Stromal cell of bone marrow (primary cell): Measurements from ENCODE around the gene CDH22.
A peak's percentile ranks its signal among the peaks of the same experiment; 100 is the strongest.

ENCODE experiments used
- DNase-seq: peaks from one replicate; pipeline ENCODE4 v3.0.0-alpha.2; 2012; ENCODE audit warnings: low read depth

CDH22 gene

DNA sequence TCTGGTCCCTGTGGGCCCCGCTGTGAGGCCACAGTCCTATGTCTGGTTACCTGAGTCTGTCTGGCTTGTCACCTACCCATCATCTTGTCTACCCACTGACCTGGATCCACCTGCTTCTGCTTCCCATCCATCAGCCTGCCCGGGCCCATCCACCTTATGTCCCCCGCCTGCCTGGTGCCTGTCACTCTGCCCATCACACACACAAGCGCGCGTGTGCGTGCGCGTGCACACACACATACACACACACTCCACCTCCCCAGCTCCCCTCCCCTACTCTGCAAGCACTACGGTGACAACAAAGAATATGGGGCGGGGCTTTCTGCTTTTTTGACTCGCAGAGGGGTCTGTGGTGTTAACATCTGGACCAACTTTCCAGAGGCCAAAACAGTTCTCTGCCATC is 8.0 kb downstream of the CDH22 start:
- DNase-seq: no peak

DNA sequence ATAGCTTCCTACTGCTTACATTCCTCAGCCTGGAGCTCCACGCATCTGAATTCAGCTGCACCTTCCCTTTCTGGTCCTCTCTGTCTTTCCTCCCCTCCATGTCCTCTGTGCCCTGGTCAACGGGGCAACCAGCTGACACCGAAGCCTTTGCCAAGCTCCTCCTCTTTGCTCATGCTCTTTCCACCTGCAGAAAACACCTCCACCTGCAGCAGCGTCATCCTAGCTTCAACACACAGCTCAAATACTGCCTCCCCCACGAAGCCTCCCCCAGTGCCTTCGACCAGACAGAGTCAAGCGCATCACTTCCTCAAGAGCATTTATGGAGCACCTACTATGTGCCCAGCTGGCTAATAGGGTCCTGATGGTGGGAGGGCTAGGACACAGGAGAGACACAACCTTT is 9.2 kb downstream of the CDH22 start:
- no peak for DNase-seq

DNA sequence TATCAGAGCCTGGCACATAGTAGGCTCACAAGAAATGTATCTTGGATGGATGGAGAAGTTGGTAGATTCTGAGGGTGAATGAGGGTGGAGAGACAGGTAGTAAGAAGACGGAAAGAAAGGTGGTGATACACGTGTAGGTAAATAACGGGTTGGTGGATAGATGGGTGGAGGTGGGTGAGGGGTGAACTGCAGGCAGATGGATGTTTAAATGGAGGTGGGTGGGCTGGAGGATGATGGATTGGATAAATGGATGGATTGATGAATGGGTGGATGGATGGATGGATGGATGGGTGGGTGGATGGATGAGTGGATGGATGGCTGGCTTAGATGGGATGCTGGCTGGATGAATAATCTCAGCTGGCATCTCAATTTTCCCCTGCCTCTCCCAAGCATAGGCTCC is 9.9 kb downstream of the CDH22 start:
- DNase-seq: no peak

DNA sequence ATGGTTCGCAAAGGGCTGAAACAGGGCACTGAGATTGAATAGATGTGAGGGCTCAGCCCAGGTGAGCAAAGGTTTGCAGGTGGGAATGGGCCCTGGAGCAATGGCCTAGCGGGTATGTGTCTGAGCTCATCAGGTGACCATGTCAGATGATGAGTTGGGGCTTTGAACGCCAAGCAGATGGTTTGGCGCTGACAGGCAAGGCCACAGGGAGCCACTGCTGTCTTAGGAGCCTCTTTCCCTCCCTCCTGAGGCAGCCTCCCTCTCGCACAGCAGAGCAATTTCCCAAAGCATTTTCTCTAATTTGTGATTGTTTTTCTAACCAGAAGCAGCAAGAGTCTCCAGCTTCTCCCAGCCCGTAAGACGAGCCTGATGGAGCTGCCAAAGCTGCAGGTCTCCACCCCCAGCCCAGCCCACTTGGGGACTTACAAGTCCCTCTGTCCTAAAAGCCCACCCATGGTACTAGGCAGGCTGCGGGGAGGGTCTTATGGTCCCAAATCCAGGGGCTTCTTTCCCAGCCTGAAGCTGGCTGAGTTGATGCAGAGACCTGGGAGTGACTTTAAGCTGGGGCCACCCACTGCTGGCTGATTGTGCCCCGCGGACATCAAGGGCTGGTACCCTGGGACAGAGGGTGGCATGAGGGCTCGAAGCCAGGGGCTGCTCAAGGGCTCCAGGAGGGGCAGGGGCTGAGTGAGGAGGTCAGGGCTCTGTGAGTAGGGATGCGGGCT is 11.6 kb downstream of the CDH22 start:
- no peak for DNase-seq

DNA sequence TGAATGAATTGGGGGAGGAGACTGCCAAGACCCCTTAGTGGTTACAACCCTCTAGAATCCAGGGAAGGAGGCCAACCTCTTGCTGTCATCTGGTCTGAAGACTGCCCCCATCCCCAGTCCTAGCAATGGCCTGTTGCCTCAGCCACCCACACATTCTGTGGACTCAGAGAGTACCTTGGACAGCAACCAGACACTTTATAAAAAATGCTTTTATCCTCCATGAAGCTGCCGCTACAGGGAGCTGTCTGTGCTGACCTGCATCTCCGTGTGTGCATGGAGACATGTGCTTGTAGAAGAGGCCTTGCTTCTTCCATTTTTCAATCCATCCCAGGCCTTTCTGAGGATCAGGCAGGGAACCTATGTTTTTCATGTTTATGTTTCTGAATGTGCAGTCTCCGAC is 15.2 kb downstream of the CDH22 start:
- DNase-seq: peak; percentile 10

DNA sequence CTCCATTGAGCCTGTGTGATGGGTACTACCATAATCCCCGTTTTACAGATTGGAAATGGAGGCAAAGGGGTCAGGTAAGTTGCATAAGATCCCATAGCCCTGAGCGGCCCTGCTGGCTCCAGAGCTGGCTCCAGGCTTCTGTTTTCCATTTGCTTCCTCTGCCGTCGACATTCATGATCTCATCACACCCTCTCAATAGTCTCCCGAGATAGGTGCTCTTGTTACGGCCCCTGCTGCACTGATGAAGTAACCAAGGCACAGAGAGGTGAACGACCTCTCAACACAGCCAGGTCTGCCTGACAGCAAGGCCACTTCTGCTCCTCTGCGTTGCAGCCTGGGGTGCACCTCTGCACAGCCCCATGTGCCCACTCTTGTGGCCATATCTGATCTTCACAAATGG is 16.9 kb downstream of the CDH22 start:
- DNase-seq: no peak

DNA sequence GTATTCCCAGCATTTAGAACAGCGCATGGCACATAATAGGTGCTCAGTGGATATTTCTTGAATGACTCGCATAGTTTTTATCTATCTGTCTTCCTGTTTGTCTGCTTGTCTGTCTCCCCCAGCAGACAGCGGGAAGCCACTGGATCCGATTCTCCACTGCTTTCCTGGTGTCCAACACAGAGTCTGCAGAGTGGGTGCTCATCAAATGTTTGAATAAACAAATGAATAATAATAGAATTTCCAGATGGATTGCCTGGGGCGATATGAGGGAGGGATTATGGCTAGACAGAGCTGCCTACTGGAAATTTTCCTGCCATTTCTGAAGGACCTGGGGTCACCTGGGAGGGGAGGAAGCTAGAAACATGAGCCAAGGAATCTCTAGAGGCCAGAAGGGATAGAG is 18.9 kb downstream of the CDH22 start:
- no peak for DNase-seq

DNA sequence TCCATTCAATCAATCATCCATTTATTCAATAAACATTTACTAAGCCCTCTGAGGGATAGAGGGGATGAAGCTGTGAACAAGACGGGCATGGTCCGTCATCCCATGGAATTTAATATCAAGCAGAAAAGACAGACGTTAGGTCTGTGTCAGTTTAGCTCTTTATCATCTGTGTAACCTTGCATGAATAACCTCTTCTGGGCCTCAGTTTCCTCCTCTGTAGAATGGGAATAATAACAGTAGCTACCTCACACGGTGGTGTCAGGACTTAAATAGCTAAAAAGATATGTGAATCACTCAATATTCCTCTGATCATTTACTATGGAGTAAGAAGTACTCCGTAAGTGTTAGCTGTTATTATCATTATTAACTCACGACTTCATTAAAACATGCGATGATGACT is 21.3 kb downstream of the CDH22 start:
- DNase-seq: no peak

DNA sequence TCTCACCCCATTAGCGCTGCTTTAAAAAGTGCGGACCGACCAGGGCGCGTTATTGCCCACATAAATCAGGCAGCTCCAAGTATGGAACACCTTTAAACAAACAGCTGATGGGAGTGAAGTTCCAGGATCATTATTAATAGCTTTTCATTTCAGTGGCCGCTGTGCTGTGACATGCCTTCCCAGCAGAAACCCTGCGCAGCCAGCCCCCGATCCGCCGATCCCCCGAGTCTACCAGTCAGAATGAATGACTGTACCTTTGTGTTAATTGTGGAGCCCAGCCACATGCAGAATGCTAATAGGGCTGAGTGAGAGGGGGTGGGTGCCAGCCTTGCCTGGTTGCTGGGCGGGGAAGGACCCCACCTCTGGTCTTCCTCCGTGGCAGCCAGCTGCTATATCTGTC is 21.9 kb downstream of the CDH22 start:
- no peak for DNase-seq

DNA sequence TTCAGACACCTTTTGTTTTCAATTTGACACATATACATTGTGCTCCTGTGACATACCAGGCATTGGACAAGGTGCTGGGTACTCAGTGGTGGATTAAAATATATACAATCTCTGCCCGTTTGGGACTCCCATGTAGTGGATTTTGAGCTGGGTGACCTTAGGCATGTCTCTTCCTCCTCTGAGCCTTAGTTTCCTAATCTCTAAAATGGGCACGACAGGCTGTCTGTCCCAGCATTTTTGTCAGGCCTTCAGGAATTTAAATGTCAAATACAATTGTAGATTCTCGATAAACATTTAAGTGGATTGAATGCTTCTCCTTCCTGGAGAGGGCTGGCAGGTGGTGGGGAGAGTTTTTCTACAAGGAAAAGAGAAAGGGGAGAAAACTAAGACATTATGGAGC is 22.6 kb downstream of the CDH22 start:
- DNase-seq: no peak

DNA sequence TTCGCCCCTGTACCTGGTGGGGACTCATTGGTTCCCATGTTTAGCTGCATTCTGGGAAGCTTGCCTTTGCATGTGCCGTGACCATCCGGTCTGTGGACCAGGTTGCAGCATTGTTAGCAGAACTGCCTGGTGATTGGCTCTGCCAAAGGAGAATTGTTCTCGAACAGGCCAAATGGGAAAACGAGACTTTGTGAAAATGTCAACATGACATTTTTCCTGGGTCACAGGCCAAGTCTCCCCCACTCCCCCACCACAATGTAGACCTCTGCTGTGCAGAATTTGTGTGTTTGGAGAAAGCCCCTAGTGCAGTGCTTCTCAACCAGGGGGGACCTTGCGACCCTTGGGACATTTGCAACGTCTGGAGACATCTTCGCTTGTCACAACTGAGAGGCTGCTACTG is 23.2 kb downstream of the CDH22 start:
- DNase-seq: no peak

DNA sequence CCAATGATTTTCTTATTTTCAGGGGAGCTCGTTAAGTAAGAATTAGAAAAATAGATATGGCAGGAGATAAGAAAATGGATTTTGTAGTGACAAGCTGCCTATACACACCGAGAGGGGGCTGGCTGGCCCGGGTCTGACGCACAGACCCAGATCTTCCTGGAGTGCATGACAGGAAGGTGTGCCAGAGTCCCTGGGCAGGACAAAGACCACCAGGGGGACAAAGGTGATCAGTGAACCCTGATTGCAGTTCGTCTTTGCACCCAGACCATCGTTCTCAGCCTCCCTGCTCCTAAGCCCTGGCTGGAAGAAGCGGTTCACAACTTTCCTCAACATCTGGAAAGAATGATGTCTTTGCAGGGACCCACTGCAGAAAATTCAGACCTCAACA is 24.3 kb downstream of the CDH22 start:
- no peak for DNase-seq

DNA sequence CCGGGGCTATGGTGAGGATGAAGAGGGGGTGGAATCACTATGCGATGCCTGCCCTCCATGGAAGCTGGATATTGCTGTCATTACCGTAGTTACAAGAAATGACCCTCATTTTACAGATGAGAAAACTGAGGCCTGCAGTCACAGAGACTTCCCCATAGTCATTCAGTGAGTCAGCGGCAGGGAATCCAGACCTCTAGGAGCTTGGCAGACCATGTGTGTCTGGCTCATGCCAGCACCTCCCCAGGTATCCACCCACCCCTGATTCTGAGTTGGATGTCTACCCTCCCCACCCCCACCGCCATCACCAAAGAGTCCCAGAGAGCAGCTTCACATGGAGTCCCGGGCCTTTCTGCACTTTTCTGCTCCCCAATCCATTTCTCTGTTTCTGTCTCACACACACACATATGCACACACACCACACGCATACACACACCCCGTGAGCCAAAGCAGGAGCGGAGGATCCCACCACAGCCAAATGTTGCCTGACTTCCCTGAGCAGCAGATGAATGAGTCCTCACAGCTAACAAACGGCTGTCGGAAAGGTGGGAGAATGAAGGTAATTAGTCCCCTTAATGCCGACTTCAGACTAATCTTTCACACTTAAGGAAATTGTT is 24.8 kb downstream of the CDH22 start:
- no peak for DNase-seq

DNA sequence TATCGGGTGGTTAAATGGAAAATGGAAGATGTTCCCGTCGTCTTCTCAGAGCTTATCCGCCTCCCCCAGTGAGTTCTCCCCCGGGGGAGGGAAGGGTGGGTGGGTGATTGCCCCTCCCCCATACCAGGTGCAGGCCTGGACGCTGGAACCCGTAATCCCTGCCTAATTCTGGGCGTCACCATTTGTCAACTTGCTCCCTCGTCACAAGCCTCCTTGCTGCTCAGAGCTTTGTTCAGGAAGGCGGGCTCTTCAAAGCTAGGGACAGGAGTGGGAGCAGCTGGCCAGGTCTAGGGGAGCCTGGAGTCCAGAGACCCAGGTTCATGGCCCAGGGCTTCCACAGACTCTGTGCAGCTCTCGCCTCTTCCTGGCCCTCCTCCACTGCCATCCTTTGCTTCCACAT is 25.6 kb downstream of the CDH22 start:
- no peak for DNase-seq

DNA sequence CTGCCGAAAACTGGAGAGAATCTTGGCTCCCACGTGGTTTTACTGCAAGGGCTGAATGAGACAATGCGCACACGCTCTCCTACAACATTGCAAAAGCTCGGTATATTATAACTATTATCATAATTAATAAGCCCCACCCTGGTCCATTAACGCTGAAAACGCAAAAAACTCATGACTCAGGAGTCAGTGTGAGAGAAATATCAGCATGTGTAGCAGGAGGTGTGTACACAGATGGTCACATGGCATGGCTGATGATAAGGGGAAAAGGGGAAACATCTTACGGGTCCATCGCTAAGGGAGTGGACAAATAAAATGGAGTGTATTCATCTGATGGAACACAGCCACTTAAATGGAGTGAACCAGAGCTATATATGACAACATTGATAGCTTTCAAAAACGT is 29.2 kb downstream of the CDH22 start:
- no peak for DNase-seq

DNA sequence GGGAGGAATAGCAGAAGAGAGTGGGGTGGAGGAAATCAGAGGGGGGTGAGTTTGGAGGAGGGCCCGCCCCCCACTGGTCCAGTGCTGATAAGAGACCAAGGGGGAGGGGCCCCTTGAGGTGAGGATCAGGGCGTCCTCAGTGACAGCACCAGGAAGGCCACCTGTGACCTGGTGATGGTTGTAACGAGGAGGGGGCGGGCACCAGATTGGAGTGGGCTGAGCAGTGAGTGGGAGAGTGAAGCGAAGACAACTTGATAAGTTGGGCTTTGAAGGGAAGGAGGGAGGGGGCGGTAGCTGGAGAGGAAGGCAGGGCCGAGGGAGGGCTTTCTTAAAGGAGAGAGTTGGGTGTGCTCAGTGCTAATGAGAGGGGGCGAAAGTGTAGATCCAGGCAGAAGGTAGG is 30.7 kb downstream of the CDH22 start:
- DNase-seq: no peak

DNA sequence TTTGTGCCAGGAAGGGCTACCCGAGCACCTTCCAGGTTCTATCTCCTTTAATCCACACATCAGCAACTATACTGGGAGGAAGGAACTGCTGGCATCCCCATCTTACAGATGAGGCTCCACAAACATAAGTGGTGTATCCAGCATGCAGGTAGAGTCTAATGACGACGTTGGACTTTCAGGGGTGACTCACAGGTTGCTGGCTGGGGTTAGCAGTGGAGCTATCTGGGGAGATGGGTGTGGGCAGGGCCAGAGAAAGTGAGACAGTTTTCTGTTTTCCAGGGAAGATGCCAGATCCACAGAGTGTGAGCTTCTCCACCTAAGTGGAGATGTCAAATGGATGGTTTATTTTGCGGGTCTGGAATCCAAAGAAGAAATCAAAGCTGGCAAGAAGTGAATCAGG is 31.8 kb downstream of the CDH22 start:
- DNase-seq: no peak

DNA sequence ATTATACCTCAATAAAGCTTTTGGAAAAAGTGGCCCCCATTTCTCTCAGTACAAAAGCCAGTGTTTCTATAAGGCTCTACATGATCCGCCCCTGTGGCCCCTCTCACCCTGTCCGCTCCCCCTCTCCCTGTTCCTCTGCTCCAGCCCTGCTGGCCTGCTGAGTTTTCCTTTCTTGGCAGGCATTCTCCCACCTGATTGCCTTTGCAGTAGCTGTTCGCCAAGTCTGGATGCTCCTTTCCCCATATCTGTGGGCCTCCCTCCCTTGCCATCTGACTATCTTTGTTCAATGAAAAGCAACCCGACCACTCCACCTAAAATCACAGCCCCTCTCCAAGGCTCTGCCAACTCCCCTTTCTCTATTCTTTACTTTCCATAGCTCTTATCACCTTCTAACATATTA is 33.2 kb downstream of the CDH22 start:
- no peak for DNase-seq

DNA sequence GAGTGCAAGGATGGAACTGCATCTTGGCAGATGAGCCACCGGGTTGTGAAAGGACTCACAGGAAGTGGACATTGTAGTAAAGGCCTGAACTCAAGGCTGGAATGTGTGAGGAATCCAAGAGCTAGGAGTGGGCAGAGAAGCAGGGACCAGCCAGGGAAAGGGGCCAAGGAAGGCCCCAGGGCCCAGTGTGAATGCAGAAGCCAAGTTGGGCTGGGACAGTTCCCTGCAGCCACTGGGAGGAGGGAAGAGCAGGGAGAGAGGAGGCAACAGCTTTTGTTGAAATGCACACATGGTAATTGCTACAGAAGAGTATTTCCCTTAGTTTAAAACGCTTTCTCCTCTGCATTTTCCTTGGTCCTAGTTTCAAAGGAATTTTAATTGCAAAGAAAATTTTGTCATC is 34.6 kb downstream of the CDH22 start:
- DNase-seq: no peak

DNA sequence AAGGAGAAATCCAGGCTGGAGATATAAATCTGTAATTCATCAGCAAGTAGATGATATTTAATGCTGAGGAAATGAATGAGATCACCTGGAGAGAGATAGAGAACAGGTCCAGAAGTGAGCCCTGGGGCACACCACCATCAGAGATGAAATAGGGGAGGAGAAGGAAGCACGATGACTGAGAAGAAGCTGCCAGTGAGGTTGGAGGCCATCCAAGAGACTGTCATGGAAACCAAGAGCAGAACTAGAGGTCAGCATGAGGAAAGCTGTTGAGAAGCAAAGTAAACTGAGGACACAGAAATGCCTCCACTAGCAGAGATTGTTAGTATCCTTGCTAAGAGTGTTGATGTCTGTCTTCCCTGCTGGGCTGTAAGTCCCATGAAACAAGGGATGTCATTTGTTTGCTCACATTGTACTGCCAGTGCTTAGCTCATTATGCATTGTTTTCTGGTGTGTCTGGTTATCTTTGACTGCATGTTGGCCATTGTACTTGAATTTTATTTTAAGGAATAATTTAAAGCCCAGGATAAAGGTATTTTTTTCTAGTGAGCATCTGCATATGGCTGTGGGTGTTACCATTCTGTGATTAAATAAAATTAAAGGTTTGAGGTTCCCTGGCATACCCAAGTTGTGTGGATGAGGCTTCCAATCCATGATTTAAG is 35.8 kb downstream of the CDH22 start:
- no peak for DNase-seq

DNA sequence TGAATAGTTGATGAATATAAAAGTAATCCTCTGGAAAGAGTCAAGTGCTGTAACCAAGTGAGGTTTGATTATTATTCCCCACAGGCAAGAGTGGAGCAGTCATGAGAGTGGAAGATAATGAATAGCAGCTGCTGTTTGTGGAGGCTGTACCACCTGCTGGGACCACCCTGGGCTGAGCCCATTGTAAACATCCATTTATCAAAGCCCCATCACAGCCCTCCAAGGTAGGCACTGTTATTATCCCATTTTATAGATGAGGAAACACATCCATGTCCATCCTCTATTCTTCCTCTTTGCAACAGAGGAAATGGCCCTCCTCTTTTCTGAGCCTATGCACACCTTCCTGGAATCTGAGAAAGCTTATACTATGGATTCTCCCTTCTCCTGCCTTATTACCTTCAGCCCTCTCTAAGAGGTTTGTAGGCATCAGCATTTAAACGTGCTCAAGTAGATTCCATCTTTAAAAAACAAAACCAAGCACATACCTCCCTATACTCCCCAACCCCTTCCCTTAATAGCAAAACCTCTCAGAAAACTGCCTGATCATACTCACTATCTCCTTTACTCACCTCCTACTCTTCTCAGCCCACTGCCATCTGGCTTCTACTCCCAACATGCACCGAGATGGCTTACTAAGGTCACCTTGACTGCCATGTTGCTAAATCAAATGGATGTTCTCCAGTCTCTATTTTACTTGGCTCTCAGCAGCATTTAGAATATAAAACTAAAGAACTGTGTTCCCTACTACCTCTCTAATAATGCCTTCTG is 37.1 kb downstream of the CDH22 start:
- no peak for DNase-seq

DNA sequence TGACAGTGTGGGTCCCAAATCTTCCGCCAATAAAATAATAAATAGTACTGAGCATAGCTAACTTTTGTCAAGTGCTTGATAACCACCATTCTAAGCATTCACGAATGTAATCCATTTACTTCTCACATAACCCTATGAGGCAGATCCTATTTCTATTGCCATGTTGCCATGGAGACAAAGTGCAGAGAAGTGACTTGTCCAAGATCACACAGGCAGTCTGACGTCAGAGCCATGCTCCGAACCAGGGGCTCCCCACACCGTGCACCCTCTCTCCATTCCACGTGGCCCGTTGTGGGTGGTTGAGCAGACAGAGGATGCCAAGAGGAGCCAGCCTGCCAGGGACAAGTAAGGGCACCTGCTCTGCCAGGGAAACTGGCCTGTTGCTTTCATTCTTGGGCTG is 38.9 kb downstream of the CDH22 start:
- DNase-seq: no peak

DNA sequence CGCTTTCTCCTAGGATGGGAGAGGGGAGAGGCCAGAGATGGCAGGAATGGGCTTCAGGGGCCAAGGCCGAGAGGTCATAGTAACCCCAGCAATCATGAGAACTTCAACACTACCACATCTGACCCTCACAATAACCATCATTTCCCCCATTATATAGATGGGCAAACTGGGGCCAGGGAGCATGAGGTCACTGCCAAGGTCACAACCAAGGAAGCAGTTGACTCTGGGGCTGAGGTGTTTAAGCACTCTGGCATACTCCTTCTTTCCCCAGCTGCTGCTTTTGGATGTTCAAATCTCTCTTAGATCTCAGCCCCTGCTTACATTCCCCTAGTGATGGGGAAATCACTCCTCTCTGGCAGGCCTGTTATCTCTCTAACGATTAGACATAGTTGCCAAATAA is 39.6 kb downstream of the CDH22 start:
- DNase-seq: no peak
